PFSK-1 (cell line): ENCODE data around the gene BAZ2B.

Source experiments
- SIN3A ChIP-seq: IDR thresholded peaks from 2 replicates; pipeline ENCODE4 v1.6.1; 2012; ENCODE audit warnings: mild to moderate bottlenecking, low read length, moderate library complexity, borderline replicate concordance; ENCODE audit not compliant: insufficient read depth
- TAF1 ChIP-seq: IDR thresholded peaks from 2 replicates; pipeline ENCODE4 v1.6.1; 2012; ENCODE audit warnings: low read length, control low read depth, borderline replicate concordance; ENCODE audit not compliant: insufficient read depth

GRCh38 chr2:159553727-159554126 is 62.6 kb downstream of the BAZ2B start:
- TF ChIP-seq SIN3A (no peak), TAF1 (no peak)
